ENCODE measurements around the gene ADAMTS17.

The ADAMTS17 gene

DNA sequence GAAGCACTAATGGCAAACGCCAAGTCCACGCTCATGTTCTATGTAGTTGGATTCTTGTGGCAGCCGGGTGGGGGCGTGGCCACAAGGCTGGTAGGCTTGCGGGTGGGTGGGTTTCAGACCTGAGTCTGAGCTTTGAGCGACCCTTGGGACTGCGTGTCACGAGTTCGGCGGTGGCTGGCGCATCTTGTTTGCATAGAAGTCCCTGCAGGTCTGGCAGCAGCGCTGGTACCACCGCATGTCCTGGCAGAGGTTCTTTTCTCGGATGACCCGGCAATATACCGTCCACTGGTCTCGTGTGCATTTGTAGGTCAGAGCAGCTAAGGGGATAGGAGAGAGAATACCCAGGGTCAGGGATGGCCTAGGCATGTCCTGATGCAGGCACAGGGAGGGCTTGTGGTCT, 367.5 kb downstream of the ADAMTS17 start:
- DNase-seq (ENCODE audit: low read depth), result no peak

DNA sequence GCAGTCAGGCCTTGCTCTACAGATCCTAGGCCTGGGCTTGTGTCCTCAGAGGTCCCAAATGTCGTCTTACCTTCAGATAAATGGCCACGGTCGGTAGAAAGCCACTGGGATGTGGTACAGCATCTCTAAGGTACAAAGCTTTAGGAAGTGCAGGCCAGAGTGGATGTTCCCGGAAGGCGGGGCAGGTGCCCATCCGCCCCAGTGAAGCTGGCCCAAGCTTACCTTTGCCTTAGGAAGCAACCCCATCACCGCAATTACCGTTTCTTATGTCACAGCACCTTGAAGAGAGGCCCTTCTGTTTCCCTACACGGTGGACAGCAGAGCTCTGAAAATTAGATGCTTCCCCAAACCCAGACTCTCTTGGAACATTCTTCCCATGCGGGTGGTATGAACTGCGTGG, 368.4 kb downstream of the ADAMTS17 start:
- no peak for DNase-seq (ENCODE audit: low read depth)

DNA sequence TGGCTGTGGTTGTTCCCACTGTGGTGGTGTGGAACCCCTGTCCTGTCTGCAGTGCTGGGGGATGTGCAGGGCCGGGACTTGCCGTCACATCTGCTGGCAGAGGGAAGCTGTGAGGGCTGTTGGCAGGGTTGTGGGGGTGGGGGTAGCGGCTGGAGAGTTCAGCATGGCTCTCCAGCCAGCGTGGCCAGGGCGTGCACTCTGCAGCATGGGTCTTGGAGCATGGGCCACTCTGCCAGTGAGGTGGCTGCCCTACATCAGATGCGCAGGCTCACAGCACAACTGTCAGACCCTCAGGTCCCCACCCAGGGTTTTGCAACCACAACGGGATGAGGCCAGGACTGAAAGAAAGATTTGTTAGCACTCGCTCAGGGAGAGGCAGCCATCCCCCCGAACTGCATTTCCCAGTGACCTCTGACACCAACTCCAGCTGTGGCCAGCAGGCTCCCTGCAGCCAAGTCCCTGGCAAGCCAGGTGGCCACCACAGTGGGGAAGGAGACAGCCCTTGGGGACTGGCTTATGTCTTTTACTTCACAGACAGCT, 370.8 kb downstream of the ADAMTS17 start:
- no peak for DNase-seq (ENCODE audit: low read depth)

DNA sequence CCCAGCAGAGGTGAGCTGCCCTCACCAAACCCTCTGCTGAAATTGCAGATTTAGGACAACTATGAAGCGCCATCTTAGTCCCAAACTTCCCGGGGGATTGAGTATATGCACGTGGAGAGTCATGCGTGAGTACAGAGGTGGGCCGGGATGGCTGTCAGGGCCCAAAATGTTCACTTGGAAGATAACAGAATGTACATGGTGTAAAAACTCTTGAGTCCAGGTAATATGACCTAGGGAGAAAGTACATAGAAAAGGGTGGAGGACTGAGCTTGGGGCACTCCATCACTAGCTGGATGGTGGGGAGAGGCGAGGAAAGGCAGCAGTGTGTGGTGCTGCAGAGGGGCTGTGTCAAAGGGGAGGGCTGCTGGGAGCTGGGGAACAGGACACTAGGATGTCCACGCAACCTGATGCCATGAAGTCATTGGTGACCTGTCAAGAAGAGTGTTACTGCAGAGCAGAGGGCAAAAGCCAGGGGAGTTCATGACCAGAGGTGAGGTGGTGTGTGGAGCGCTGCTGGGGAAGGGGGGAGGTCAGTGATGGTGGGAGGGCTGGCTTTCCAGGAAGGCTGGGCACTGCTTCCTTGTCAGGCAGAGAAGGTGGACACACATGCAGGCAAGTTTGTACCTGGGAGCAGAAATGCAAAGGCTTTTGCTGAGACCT, 372.4 kb downstream of the ADAMTS17 start:
- DNase-seq (ENCODE audit: low read depth), result no peak

GRCh38 chr15:99967841-99968371, 373.9 kb downstream of the ADAMTS17 start:
- no peak for DNase-seq (ENCODE audit: low read depth)

DNA sequence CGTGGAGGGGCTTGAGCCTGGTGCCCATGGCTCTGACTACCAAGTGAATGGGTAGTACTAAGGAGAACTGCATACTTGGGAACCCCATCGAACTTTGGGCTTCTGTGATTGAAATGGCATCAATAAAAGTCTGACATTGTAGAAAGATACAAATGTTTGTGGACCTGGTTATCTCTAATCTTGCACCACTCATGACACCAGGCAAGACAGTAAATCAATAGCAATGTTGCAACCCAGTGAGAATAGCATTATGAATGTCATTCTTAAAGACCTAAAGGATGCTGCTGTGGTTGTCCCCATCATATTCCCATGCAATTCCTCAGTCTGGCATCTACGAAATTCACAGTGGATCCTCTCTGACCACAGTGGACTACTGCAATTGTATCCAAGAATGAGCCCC, 375.0 kb downstream of the ADAMTS17 start:
- DNase-seq (ENCODE audit: low read depth), result no peak

- DNase-seq (ENCODE audit: low read depth), result no peak
These were observed 376.4 kb downstream of the ADAMTS17 start for GRCh38 chr15:99965376-99965775.

DNA sequence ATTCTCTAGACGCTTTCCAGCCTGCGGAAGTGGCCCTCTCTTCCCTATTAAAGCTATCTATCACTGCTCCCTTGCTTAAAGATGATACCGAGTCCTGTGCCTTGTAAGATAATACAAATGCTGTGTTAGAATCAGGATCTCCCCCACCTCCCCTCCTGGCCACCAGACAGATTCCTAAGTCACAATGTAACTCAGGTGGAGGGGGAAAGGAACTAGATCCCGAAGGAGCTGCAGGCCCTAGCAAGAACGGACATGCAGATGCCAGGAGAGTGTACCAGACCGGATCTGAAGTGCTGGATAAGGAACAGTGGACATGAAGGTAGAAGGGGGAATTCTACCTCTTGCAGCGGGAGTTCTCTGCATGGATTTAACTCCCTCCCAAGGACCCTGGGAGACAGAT, 377.8 kb downstream of the ADAMTS17 start:
- no peak for DNase-seq (ENCODE audit: low read depth)

- DNase-seq (ENCODE audit: low read depth), result no peak
These were observed 378.5 kb downstream of the ADAMTS17 start for GRCh38 chr15:99963096-99963825.

DNA sequence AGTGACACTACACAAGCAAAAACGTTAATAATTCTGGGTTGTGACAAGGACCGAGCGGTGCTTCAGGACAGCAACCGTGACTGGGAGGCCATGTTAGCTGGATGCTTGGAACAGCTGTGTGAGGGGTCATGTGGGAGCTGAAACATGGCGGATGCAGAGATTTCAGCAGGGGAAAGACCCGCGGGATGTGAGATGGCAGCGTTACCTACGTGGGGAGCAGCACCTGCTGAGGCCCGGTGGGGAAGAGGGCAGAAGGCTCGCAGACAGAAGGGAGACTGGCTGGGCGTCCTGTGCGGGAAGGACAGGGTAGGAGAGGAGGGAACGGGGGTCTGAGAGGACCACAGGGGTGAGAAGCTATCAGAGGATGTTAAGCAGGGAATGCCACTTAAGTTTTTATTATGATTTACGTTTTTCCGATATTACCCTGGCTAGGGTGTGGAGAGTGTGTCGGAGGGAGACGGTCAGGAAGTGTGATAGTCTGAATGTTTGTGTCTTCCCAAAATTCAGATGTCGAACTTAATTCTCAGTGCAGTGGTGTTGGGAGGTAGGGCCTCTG, 379.7 kb downstream of the ADAMTS17 start:
- no peak for DNase-seq (ENCODE audit: low read depth)

DNA sequence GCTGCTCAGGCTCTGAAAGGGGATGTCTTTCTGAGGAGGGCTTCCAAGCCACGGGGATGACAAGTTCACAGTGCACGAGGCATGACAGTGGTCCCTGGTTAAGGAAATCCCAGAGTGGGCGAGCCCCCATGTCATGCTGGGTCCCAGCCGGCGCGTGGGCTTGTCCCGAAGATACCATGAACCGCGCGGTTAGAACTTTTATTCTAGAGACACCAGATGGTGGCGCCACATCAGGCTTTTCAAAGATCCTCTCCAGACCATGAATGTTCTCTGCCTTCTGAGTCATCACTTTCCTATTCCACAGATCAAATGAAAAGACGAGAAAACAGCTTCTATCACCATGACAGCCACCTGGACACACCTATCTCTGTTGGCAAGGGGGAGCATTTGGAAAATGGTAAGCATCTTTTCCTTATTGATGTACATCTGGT, 380.7 kb downstream of the ADAMTS17 start:
- DNase-seq (ENCODE audit: low read depth), result peak; percentile 17

DNA sequence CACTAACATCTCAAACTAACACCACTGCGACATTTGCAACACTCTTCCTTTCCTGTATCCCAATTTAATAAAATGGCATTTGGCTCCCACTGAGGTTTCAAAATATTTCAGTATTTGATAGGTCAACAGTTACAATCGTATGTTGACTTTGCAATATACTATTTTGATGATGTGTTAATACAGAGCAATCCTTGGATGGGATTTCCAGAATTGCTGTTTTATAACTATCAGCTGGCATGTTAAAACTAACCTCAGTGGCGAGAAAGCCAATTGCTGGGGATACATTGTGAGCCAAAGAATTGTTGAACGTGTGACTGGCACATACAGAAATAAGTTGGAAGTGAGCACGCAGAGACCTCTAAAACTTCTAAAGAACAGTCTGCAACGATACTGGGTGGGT, 382.4 kb downstream of the ADAMTS17 start:
- no peak for DNase-seq (ENCODE audit: low read depth)

- DNase-seq (ENCODE audit: low read depth), result no peak
These were observed 383.2 kb downstream of the ADAMTS17 start for GRCh38 chr15:99958426-99959097.

DNA sequence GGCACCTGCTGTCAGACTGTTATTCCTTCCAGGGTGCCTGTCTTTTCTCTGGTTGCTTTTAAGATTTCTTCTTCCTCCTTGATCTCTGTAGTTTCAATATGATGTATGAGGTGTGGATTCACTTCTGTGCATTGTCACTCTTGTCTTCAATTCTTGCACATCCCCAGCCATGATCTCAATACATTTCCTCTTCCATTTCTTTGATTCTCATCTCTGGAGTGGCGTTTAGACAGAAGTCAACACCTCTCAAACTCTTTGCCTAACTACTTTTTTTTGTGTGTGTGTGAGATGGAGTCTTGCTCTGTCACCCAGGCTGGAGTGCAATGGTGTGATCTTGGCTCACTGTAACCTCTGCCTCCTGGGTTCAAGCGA, 384.1 kb downstream of the ADAMTS17 start:
- no peak for DNase-seq (ENCODE audit: low read depth)

- DNase-seq (ENCODE audit: low read depth), result no peak
These were observed 384.7 kb downstream of the ADAMTS17 start for GRCh38 chr15:99956820-99957641.

DNA sequence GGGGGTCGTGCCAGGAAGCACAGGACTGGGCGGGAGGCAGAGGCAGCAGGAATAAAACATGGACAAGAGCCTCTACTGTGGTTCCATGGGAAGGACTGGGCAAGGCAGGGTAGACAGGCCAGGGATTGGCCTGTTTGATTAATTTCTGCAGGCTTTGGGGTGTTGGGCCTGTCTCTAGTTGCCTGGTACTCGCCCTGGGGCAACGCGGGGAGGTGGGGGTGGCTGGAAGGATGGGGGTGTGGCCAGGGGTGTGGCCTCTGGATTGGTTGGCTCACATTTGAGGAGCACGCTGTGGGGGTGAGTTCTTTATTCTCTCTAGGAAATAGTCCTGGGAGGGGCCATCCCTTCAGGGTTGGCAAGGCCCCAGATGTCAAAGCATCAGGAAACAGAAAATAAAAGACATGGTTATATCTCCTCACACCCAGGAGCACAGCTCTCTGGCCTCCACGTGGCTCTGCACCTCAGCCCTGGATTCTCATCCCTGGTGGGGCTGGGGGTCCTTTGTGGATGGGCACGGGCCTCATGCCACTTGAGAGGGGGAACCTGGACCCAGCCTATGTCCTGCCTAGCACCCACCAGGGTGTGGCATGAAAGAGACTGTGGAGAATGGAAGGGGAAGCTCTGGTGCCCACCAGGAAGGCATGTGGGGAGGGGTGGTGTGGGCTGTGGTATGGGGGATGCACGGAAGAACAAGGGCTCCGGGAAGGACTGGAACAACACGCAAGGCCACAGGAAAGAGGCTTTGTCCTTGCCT, 385.6 kb downstream of the ADAMTS17 start:
- DNase-seq (ENCODE audit: low read depth), result no peak

GRCh38 chr15:99955532-99955931, 386.2 kb downstream of the ADAMTS17 start:
- no peak for DNase-seq (ENCODE audit: low read depth)

- no peak for DNase-seq (ENCODE audit: low read depth)
These were observed 386.6 kb downstream of the ADAMTS17 start for GRCh38 chr15:99955181-99955525.

DNA sequence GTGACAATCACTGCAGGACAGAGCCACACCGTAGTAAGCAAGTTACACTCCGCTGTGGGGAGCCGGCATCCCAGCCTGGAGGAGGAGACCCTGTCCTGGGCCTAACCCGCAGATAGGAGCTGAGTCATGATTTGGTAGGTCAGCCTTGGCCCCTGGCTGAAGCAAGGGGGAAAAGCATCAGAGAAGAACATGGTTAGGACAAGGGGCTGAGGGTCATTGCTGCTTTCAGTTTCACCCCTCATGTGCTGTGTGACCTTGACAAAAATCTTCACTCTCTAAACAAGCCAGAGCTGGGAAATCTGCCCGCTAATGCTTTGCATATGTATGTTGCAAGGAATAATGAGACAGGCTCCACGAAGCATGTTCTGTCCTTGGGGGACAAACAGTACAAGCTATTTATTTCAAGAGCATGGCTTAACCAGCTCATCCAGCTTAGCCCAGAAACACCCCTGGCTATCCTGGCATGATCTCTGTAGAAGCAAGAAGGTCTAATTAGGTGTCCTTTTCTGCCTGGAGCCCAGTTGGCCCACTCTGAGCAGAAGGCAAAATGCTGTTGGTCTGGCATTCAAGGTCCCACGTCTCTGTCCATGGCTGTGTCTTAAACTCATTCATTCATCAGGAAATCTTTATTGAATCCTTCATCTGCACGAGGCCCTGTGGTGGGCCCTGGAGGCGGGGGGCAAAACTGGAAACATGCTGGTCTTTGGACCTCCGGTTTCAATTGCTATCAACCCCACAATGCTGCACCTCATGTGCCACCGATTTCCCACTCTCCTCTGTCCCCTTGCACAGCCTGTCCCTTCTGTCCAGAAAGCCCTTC, 387.2 kb downstream of the ADAMTS17 start:
- DNase-seq (ENCODE audit: low read depth), result no peak

GRCh38 chr15:99953886-99954285, 387.9 kb downstream of the ADAMTS17 start:
- no peak for DNase-seq (ENCODE audit: low read depth)

Data from iris pigment epithelial cell (primary cell).